GM23248 (cell line): ENCODE data around the gene MAPK6. TPM values are rescaled to one million over a fixed set of nuclear protein-coding genes. Genes with fewer than 3 reads are reported as not detected.

Source experiments
- DNase-seq: peaks from one replicate; pipeline ENCODE4 v3.0.0-alpha.2; 2015
- H2AFZ ChIP-seq: fragments of 200-600 bp; sonication (generic); 2 replicates; pipeline ENCODE4 v1.6.1; 2016; ENCODE audit warnings: antibody characterized with exemption
- H3F3A ChIP-seq: fragments of 200-600 bp; sonication (generic); 2 replicates; pipeline ENCODE4 v1.6.1; 2016; ENCODE audit warnings: mild to moderate bottlenecking, antibody characterized with exemption, mixed run types; ENCODE audit not compliant: insufficient read depth
- H3K27ac ChIP-seq: fragments of 200-600 bp; sonication (generic); 2 replicates; pipeline ENCODE4 v1.5.1; 2016; ENCODE audit warnings: mild to moderate bottlenecking
- H3K27me3 ChIP-seq: fragments of 200-600 bp; sonication (generic); replicated peaks from 2 replicates; pipeline ENCODE4 v1.6.1; 2016; ENCODE audit warnings: mild to moderate bottlenecking; ENCODE audit not compliant: insufficient read depth
- H3K36me3 ChIP-seq: fragments of 200-600 bp; sonication (generic); 2 replicates; pipeline ENCODE4 v1.6.1; 2016; ENCODE audit warnings: low read depth, mild to moderate bottlenecking
- H3K4me1 ChIP-seq: fragments of 200-600 bp; sonication (generic); 2 replicates; pipeline ENCODE4 v1.6.1; 2016; ENCODE audit warnings: mild to moderate bottlenecking; ENCODE audit not compliant: insufficient read depth
- H3K4me2 ChIP-seq: fragments of 200-600 bp; sonication (generic); one replicate; pipeline ENCODE4 v1.6.1; 2016; ENCODE audit warnings: mild to moderate bottlenecking; ENCODE audit not compliant: unreplicated experiment
- H3K4me3 ChIP-seq: fragments of 200-600 bp; sonication (generic); 2 replicates; pipeline ENCODE4 v1.5.1; 2016; ENCODE audit warnings: mild to moderate bottlenecking
- H3K79me2 ChIP-seq: fragments of 200-600 bp; sonication (generic); 2 replicates; pipeline ENCODE4 v1.6.1; 2016; ENCODE audit warnings: mild to moderate bottlenecking; ENCODE audit not compliant: insufficient read depth
- H3K9ac ChIP-seq: fragments of 200-600 bp; sonication (generic); 2 replicates; pipeline ENCODE4 v1.6.1; 2016; ENCODE audit warnings: mild to moderate bottlenecking
- H3K9me2 ChIP-seq: fragments of 200-600 bp; sonication (generic); 2 replicates; pipeline ENCODE4 v1.6.1; 2016; ENCODE audit warnings: mixed run types, mild to moderate bottlenecking, moderate library complexity; ENCODE audit not compliant: insufficient read depth
- H3K9me3 ChIP-seq: fragments of 200-600 bp; sonication (generic); one replicate; pipeline ENCODE4 v1.6.1; 2017; ENCODE audit warnings: low read depth
- H4K20me1 ChIP-seq: fragments of 200-600 bp; sonication (generic); 2 replicates; pipeline ENCODE4 v1.6.0; 2016; ENCODE audit not compliant: insufficient read depth
- EZH2 ChIP-seq: fragments of 200-600 bp; sonication (generic); IDR thresholded peaks from 2 replicates; pipeline ENCODE4 v1.6.1; 2018; ENCODE audit warnings: antibody characterized with exemption, mild to moderate bottlenecking; ENCODE audit not compliant: insufficient read depth, poor library complexity, severe bottlenecking
- EZH2phosphoT487 ChIP-seq: fragments of 200-600 bp; sonication (generic); IDR thresholded peaks from 2 replicates; pipeline ENCODE4 v1.6.1; 2018; ENCODE audit warnings: antibody characterized with exemption, moderate library complexity, mild to moderate bottlenecking, low read depth; ENCODE audit not compliant: insufficient read depth
- WGBS, 2 experiments: methylation state at CpG; one replicate each; pipeline ENCODE4 v1.1.6; 2015 to 2017; ENCODE audit warnings: low lambda C conversion rate in 2 of 2, low coverage in 1 of 2; ENCODE audit errors: missing lambda C conversion rate in 2 of 2; 5-methylcytosine and 5-hydroxymethylcytosine counted together
- in situ Hi-C: fragments of 300-500 bp; cut with MboI; formaldehyde crosslinking; loops from 2 replicates; pipeline ENCODE4 v1.15.0; 2020
- polyA plus RNA-seq: library from polyadenylated mRNA; unstranded; fragments of >200 nt; fragmentation: Nextera tagmentation; extraction: Ambion mirVana; gene quantifications from 2 replicates; pipeline ENCODE4 v1.2.1, GENCODE V29; 2016
- total RNA-seq: library from RNA; depleted of rRNA; stranded (reverse); fragments of >200 nt; shearing (Covaris generic); gene quantifications from 2 replicates; pipeline ENCODE4 v1.2.3, GENCODE V29; 2014

Gene MAPK6
- total and polyA plus RNA-seq, 2 experiments from 2014 or later: 36.5 to 69.3 TPM

DNA sequence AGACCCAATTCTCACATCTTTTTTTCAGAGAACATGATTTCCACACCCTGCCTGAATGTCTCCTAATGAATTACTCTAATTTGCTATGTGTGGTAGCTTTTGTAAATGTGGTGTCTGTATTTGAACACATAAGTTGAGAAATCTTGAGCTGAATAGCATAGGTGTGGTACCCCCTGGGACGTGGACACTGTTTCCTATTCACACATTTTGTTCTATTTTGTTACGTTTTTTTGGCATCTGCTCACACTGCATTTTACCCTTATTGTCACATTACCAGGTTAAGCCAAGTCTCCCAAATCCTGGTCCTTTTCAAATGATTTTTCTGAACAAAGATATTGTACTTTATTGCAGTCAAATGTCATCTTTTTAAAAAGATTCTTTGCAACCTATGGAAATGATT, 6.8 kb upstream of the MAPK6 start:
- Histone ChIP-seq H3K4me3 (no peak overlapping the region), H3K4me1 (peaks cover 9% of the 10 kb centered on the region), H3K27me3 (no peaks in the 10 kb centered on the region), H3F3A (peaks cover 24% of the 10 kb centered on the region), H3K9me2 (no peaks in the 10 kb centered on the region), H3K9ac (no peak overlapping the region), H3K9me3 (no peaks in the 10 kb centered on the region), H3K36me3 (no peaks in the 10 kb centered on the region), H3K27ac (no peak overlapping the region), H3K79me2 (no peaks in the 10 kb centered on the region), H2AFZ (no peak overlapping the region), H3K4me2 (no peak overlapping the region), H4K20me1 (no peaks in the 10 kb centered on the region)
- no peak for TF ChIP-seq EZH2phosphoT487
- no peak for TF ChIP-seq EZH2
- in situ Hi-C loops: no loop called here
- 30 to 57% methylated on average over 2 of the region's 2 CpGs for WGBS, 2 experiments
- no peak for DNase-seq

DNA sequence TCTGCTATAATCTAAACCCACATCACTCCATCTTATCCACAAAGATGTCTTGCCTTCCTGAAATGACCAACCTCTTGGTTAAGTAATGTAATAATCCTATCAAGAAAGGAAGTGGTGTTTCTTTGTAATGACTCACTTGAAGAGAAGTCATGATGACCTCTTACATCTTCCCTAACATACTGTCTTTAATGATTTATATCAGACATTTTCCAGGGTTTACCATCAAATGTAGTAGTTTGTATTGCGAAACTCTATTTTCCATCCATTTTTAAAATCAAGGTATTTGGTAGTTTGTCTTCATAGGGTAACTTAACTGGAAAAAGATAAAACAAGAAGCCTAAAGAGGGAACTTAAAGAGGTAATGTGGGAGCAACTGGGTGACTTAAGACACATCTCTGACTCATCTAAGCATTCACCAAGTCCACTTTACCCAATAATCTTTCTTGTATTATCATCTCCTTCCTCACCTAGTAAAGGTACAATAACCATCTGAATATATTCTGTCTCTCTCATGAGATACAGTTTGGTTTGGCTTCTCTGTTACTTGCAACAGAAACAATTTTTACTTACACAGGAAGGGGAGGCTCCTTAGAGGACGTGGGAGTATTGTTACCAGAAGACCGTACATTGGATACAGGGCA, 5.7 kb upstream of the MAPK6 start:
- peak; percentile 65 for DNase-seq
- H3K36me3 ChIP-seq: no peaks in the 10 kb centered on the region
- 93 to 98% methylated on average over 3 of the region's 3 CpGs for WGBS, 2 experiments

DNA sequence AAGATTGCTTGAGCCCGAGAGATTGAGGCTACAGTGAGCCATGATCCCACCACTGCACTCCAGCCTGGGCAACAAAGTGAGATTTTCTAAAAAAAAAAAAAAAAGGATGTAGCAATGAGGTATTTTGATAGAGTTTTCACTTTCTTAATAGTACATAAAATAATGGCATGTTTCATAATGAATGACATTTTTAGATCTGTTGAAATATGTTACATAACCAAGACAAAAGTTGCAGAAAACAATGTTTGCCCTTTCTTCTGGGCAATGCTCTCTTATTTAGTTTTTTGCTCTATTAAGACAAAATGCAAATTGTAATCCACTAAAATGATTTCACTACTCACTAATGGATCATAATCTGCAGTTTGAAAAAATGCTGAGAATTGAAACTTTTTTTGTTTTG, 4.4 kb upstream of the MAPK6 start:
- H3K9me3 ChIP-seq: no peaks in the 10 kb centered on the region
- in situ Hi-C loops: no loop called here
- WGBS, 2 experiments: 92 to 93% methylated on average over 1 of the region's 1 CpG

More for the DNA sequence above, 5.7 kb upstream of the MAPK6 start:
- peaks cover 12% of the 10 kb centered on the region for H3K4me1 ChIP-seq
- in situ Hi-C loops: no loop called here
- no peaks in the 10 kb centered on the region for H4K20me1 ChIP-seq
- H3K9ac ChIP-seq: no peak overlapping the region
- H3K9me2 ChIP-seq: no peaks in the 10 kb centered on the region
- no peaks in the 10 kb centered on the region for H3K9me3 ChIP-seq
- H3K4me2 ChIP-seq: no peak overlapping the region
- no peak overlapping the region for H2AFZ ChIP-seq
- peaks cover 24% of the 10 kb centered on the region for H3F3A ChIP-seq
- peak overlapping the region; percentile 6 for H3K27ac ChIP-seq
- no peaks in the 10 kb centered on the region for H3K27me3 ChIP-seq
- H3K4me3 ChIP-seq: no peak overlapping the region
- no peak for TF ChIP-seq EZH2phosphoT487
- TF ChIP-seq EZH2: no peak
- no peaks in the 10 kb centered on the region for H3K79me2 ChIP-seq

DNA sequence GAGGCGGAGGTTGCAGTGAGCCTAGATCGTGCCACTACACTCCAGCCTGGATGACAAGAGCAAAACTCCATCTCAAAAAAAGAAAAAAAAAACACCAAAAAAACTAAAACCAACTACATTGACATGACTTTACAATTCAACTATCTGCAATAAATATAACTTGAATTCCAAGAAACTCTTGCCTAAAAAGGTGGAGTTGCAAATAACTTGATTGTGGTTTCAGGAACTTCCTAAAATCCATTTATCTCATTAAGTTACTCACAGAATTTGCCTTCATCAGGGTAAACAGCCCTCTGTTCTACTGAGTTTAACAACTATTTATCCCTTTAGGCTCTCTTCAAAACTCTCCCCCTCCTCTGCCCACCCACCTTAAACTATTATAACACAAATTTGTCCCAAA, 2.7 kb upstream of the MAPK6 start:
- Histone ChIP-seq H2AFZ (no peak overlapping the region), H3K9me2 (no peaks in the 10 kb centered on the region), H3K36me3 (no peaks in the 10 kb centered on the region), H3F3A (peaks cover 37% of the 10 kb centered on the region), H3K27ac (no peak overlapping the region), H3K4me2 (no peak overlapping the region), H3K4me3 (no peak overlapping the region), H3K9ac (no peak overlapping the region), H3K4me1 (peaks cover 8% of the 10 kb centered on the region), H3K9me3 (no peaks in the 10 kb centered on the region), H4K20me1 (no peaks in the 10 kb centered on the region), H3K79me2 (peaks cover 15% of the 10 kb centered on the region), H3K27me3 (no peaks in the 10 kb centered on the region)
- in situ Hi-C loops: no loop called here
- DNase-seq: no peak
- TF ChIP-seq EZH2phosphoT487 (no peak), EZH2 (no peak)
- WGBS, 2 experiments: 98 to 100% methylated on average over 2 of the region's 2 CpGs

More for the DNA sequence above, 4.4 kb upstream of the MAPK6 start:
- Histone ChIP-seq H3K36me3 (no peaks in the 10 kb centered on the region), H3K27me3 (no peaks in the 10 kb centered on the region), H3K4me1 (peaks cover 16% of the 10 kb centered on the region), H3K9me2 (no peaks in the 10 kb centered on the region), H2AFZ (no peak overlapping the region), H3K27ac (no peak overlapping the region), H3K79me2 (no peaks in the 10 kb centered on the region), H3K4me3 (no peak overlapping the region), H3F3A (peaks cover 28% of the 10 kb centered on the region), H3K9ac (no peak overlapping the region), H3K4me2 (no peak overlapping the region), H4K20me1 (no peaks in the 10 kb centered on the region)
- no peak for DNase-seq
- TF ChIP-seq EZH2phosphoT487 (no peak), EZH2 (no peak)

DNA sequence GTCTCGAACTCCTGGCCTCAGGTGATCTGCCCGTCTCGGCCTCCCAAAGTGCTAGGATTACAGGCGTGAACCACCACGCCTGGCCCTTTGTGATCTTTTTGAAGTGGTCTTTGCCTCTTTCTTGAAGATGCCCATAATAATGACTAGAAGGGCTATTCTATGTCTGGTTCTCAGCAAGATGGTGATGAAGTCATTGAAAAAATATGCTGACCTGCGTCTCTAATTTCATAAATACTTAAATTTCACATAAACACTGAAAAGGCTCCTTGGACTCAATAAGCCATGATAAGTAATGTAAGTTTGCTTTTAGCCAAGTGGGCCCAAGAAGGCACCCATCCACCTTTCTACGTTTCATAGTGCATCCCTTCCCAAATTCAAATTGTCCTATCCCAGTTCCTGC, 775 bp upstream of the MAPK6 start:
- peak overlapping the region; percentile 100 for H3K4me3 ChIP-seq
- peaks cover 36% of the 10 kb centered on the region for H3F3A ChIP-seq
- in situ Hi-C loops: no loop called here
- peak overlapping the region; percentile 100 for H3K9ac ChIP-seq
- no peaks in the 10 kb centered on the region for H4K20me1 ChIP-seq
- no peaks in the 10 kb centered on the region for H3K36me3 ChIP-seq
- H3K27me3 ChIP-seq: no peaks in the 10 kb centered on the region
- H3K4me2 ChIP-seq: peak overlapping the region; percentile 71
- 78 to 80% methylated on average over 7 of the region's 7 CpGs for WGBS, 2 experiments
- H3K9me2 ChIP-seq: no peaks in the 10 kb centered on the region
- H2AFZ ChIP-seq: peak overlapping the region; percentile 58; the same call in 1 of the 2 replicates
- peak; percentile 40 for DNase-seq
- H3K4me1 ChIP-seq: peaks cover 21% of the 10 kb centered on the region
- TF ChIP-seq EZH2phosphoT487 (no peak), EZH2 (no peak)
- H3K79me2 ChIP-seq: peaks cover 34% of the 10 kb centered on the region
- no peaks in the 10 kb centered on the region for H3K9me3 ChIP-seq
- peak overlapping the region; percentile 100 for H3K27ac ChIP-seq
